ENCODE results near the gene SLC5A4.
"Not testable (repeated sequence)": the region's sequence is repeated elsewhere in the genome, so short reads cannot be mapped to it uniquely, and the experiment has no call there.

The SLC5A4 gene

GRCh38 chr22:32199961-32200360 lies 55.2 kb downstream of the SLC5A4 start:
- no peak for DNase-seq (ENCODE audit: low read depth in 3 of 3)

GRCh38 chr22:32199341-32199740 lies 55.8 kb downstream of the SLC5A4 start:
- no peak for DNase-seq (ENCODE audit: low read depth in 3 of 3)

- not testable (repeated sequence) for DNase-seq (ENCODE audit: low read depth in 3 of 3)
Observed at GRCh38 chr22:32197553-32198226, 57.5 kb downstream of the SLC5A4 start.

GRCh38 chr22:32195900-32196299 lies 59.2 kb downstream of the SLC5A4 start:
- DNase-seq (ENCODE audit: low read depth in 3 of 3) = not testable (repeated sequence)

- not testable (repeated sequence) for DNase-seq (ENCODE audit: low read depth in 3 of 3)
Observed at GRCh38 chr22:32193346-32193745, 61.8 kb downstream of the SLC5A4 start.

- DNase-seq (ENCODE audit: low read depth in 3 of 3) = not testable (repeated sequence)
Observed at GRCh38 chr22:32191021-32191420, 64.1 kb downstream of the SLC5A4 start.

- no peak for DNase-seq (ENCODE audit: low read depth in 3 of 3)
Observed at GRCh38 chr22:32185821-32186220, 69.3 kb downstream of the SLC5A4 start.

GRCh38 chr22:32183625-32184024 lies 71.5 kb downstream of the SLC5A4 start:
- no peak for DNase-seq (ENCODE audit: low read depth in 3 of 3)

- DNase-seq (ENCODE audit: low read depth in 3 of 3) = no peak
Observed at GRCh38 chr22:32181043-32181442, 74.1 kb downstream of the SLC5A4 start.

GRCh38 chr22:32177221-32177765 lies 77.9 kb downstream of the SLC5A4 start:
- DNase-seq (ENCODE audit: low read depth in 3 of 3) = no peak

- DNase-seq (ENCODE audit: low read depth in 3 of 3) = no peak
Observed at GRCh38 chr22:32175683-32176644, 79.2 kb downstream of the SLC5A4 start.

GRCh38 chr22:32175115-32175514 lies 80.0 kb downstream of the SLC5A4 start:
- no peak for DNase-seq (ENCODE audit: low read depth in 3 of 3)

Measured in stimulated activated CD4-positive, alpha-beta T cell treated with anti-CD3 and anti-CD28 coated beads, TNF-alpha, amount 100 ng/mL, for 48 hours (primary cell).